H9 (cell line): ENCODE measurements around the gene ITPA. TPM values are rescaled to one million over a fixed set of nuclear protein-coding genes. Genes with fewer than 3 reads are reported as not detected.

Experiments
- DNase-seq: peaks from one replicate; pipeline ENCODE4 v3.0.0-alpha.2; 2017
- H2AFZ ChIP-seq: one replicate; pipeline ENCODE4 v1.6.1; 2013; ENCODE audit warnings: mild to moderate bottlenecking, low read length, control low read depth, moderate library complexity
- H2AK5ac ChIP-seq: 2 replicates; pipeline ENCODE4 v1.6.1; 2013; ENCODE audit warnings: low read length, control low read depth, mixed read lengths; ENCODE audit not compliant: insufficient read length
- H2BK120ac ChIP-seq: one replicate; pipeline ENCODE4 v1.6.1; 2013; ENCODE audit warnings: low read depth, mild to moderate bottlenecking, low read length, control low read depth, inconsistent platforms; ENCODE audit not compliant: poor library complexity, severe bottlenecking
- H2BK12ac ChIP-seq: 2 replicates; pipeline ENCODE4 v1.6.1; 2013; ENCODE audit warnings: low read length, control low read depth, mixed read lengths, low read depth; ENCODE audit not compliant: insufficient read length
- H2BK15ac ChIP-seq: 2 replicates; pipeline ENCODE4 v1.6.1; 2013; ENCODE audit warnings: low read depth, low read length, control low read depth
- H2BK20ac ChIP-seq: one replicate; pipeline ENCODE4 v1.6.1; 2013; ENCODE audit warnings: low read depth, mild to moderate bottlenecking, low read length, control low read depth, inconsistent platforms; ENCODE audit not compliant: poor library complexity, severe bottlenecking
- H2BK5ac ChIP-seq: 2 replicates; pipeline ENCODE4 v1.6.1; 2013; ENCODE audit warnings: low read length, control low read depth, mixed read lengths; ENCODE audit not compliant: insufficient read length
- H3K14ac ChIP-seq: 2 replicates; pipeline ENCODE4 v1.6.1; 2013; ENCODE audit warnings: low read length, control low read depth; ENCODE audit not compliant: insufficient read depth
- H3K18ac ChIP-seq: 2 replicates; pipeline ENCODE4 v1.6.1; 2013; ENCODE audit warnings: low read depth, mild to moderate bottlenecking, mixed read lengths, low read length, control low read depth; ENCODE audit not compliant: insufficient read length
- H3K23ac ChIP-seq: 2 replicates; pipeline ENCODE4 v1.6.1; 2013; ENCODE audit warnings: low read length, control low read depth, mixed read lengths, low read depth; ENCODE audit not compliant: insufficient read length
- H3K23me2 ChIP-seq: 2 replicates; pipeline ENCODE4 v1.6.1; 2013; ENCODE audit warnings: low read depth, mild to moderate bottlenecking, mixed read lengths, low read length, control low read depth; ENCODE audit not compliant: insufficient read length, poor library complexity, severe bottlenecking
- H3K27ac ChIP-seq: 2 replicates; pipeline ENCODE4 v1.5.1; 2013; ENCODE audit warnings: low read length, control low read depth, mixed read lengths, low read depth; ENCODE audit not compliant: insufficient read length
- H3K27me3 ChIP-seq: 2 replicates; pipeline ENCODE4 v1.6.1; 2013; ENCODE audit warnings: low read length, control low read depth, inconsistent platforms; ENCODE audit not compliant: insufficient read depth
- H3K4ac ChIP-seq: 2 replicates; pipeline ENCODE4 v1.6.1; 2013; ENCODE audit warnings: low read depth, mild to moderate bottlenecking, control low read depth, inconsistent platforms, low read length, moderate library complexity
- H3K4me1 ChIP-seq: 2 replicates; pipeline ENCODE4 v1.6.1; 2013; ENCODE audit warnings: low read length, control low read depth, inconsistent platforms; ENCODE audit not compliant: insufficient read depth
- H3K4me2 ChIP-seq: 2 replicates; pipeline ENCODE4 v1.6.1; 2013; ENCODE audit warnings: low read length, control low read depth, mixed read lengths; ENCODE audit not compliant: insufficient read length, insufficient read depth
- H3K56ac ChIP-seq: 2 replicates; pipeline ENCODE4 v1.6.1; 2013; ENCODE audit warnings: low read depth, mild to moderate bottlenecking, mixed read lengths, low read length, control low read depth; ENCODE audit not compliant: insufficient read length
- H3K79me1 ChIP-seq: 2 replicates; pipeline ENCODE4 v1.6.1; 2013; ENCODE audit warnings: low read depth, mild to moderate bottlenecking, moderate library complexity, low read length, control low read depth, inconsistent platforms; ENCODE audit not compliant: insufficient read depth, poor library complexity, severe bottlenecking
- H3K79me2 ChIP-seq: 2 replicates; pipeline ENCODE4 v1.6.1; 2013; ENCODE audit warnings: low read length, control low read depth, inconsistent platforms; ENCODE audit not compliant: insufficient read depth
- H3K9ac ChIP-seq: 2 replicates; pipeline ENCODE4 v1.6.1; 2013; ENCODE audit warnings: low read length, control low read depth, mixed read lengths; ENCODE audit not compliant: insufficient read length; ENCODE audit errors: extremely low read depth
- H3K9me3 ChIP-seq: one replicate; pipeline ENCODE4 v1.6.1; 2013; ENCODE audit warnings: low read depth, low read length, inconsistent platforms; ENCODE audit not compliant: control insufficient read depth
- H3T11ph ChIP-seq: one replicate; pipeline ENCODE4 v1.6.1; 2013; ENCODE audit warnings: mild to moderate bottlenecking, low read length, control low read depth, inconsistent platforms
- H4K20me1 ChIP-seq: one replicate; pipeline ENCODE4 v1.6.1; 2013; ENCODE audit not compliant: control insufficient read depth, insufficient read length, insufficient read depth
- H4K5ac ChIP-seq: 2 replicates; pipeline ENCODE4 v1.6.1; 2013; ENCODE audit warnings: low read depth, mild to moderate bottlenecking, mixed read lengths, low read length, control low read depth; ENCODE audit not compliant: insufficient read length
- H4K8ac ChIP-seq: replicated peaks from 2 replicates; pipeline ENCODE4 v1.6.1; 2013; ENCODE audit warnings: low read length, control low read depth, mixed read lengths, low read depth; ENCODE audit not compliant: insufficient read length
- H4K91ac ChIP-seq: 2 replicates; pipeline ENCODE4 v1.6.1; 2013; ENCODE audit warnings: low read depth, mild to moderate bottlenecking, moderate library complexity, mixed read lengths, low read length, control low read depth; ENCODE audit not compliant: insufficient read length
- H3K27ac Mint-ChIP-seq, 3 experiments: 2 replicates in 2 of 3; 3 replicates in 1 of 3; pipeline ENCODE4 v1.8.0; 2020 to 2021; ENCODE audit warnings: mixed read lengths in 3 of 3, mild to moderate bottlenecking in 1 of 3, moderate library complexity in 1 of 3
- H3K27me3 Mint-ChIP-seq: 2 replicates; pipeline ENCODE4 v1.8.0; 2021; ENCODE audit warnings: low read depth, mild to moderate bottlenecking, moderate library complexity, mixed read lengths
- H3K36me3 Mint-ChIP-seq, 3 experiments: 2 replicates in 2 of 3; 3 replicates in 1 of 3; pipeline ENCODE4 v1.8.0; 2020 to 2021; ENCODE audit warnings: low read depth in 3 of 3, mixed read lengths in 3 of 3; ENCODE audit not compliant: insufficient read depth in 1 of 3
- H3K4me1 Mint-ChIP-seq, 2 experiments: 2 replicates each; pipeline ENCODE4 v1.8.0; 2020; ENCODE audit warnings: mixed read lengths in 2 of 2
- H3K4me3 Mint-ChIP-seq, 2 experiments: 2 replicates in 1 of 2; 3 replicates in 1 of 2; pipeline ENCODE4 v1.8.0; 2020 to 2021; ENCODE audit warnings: mild to moderate bottlenecking in 2 of 2, mixed read lengths in 2 of 2, moderate library complexity in 1 of 2
- H3K9me3 Mint-ChIP-seq, 2 experiments: 2 replicates in 1 of 2; 3 replicates in 1 of 2; pipeline ENCODE4 v1.8.0; 2020; ENCODE audit warnings: mild to moderate bottlenecking in 2 of 2, mixed read lengths in 2 of 2, moderate library complexity in 1 of 2
- WGBS: extraction: QIAGEN DNeasy Blood & Tissue Kit; methylation state at CpG from one replicate; pipeline ENCODE4 v1.1.7; 2013; ENCODE audit warnings: missing lambda C conversion rate, low lambda C conversion rate, mixed read lengths; ENCODE audit not compliant: insufficient read length; ENCODE audit errors: extremely low coverage; 5-methylcytosine and 5-hydroxymethylcytosine counted together
- total RNA-seq: library from RNA; stranded (reverse); gene quantifications from 2 replicates; pipeline ENCODE4 v1.2.1, GENCODE V29; 2021
- TF ChIP-seq, protein P1 (sequence below): fragments of 200-600 bp; sonication (generic); conservative IDR thresholded peaks from 3 replicates; pipeline ENCODE4 v1.8.0; 2021; ENCODE audit warnings: antibody characterized with exemption, mild to moderate bottlenecking

ITPA gene
- total RNA-seq, 1 experiment from 2014 or later: 74.5 TPM

DNA sequence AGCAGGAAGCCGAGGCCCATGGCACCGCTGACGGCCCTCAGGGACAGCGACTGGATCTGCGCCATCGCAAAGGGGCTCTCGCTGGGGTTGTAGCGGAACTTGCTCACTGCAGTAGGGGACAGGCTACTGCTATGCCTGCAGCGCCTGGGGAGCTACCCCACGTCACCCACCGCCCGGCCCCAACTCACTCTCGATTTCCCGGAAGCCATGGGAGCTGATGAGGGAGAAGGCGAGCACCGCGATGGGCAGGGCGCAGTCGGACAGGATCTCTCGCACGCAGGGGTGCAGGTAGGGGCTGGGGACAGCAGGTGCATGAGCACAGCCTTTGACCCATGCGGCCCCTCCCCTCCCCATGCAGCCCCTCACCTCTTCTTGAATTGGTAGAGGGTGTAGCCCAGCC, 19.9 kb downstream of the ITPA start:
- Histone ChIP-seq H3K79me2 (no peaks in the 10 kb centered on the region), H3K9me3 (no peaks in the 10 kb centered on the region), H2BK20ac (no peak overlapping the region), H3K23ac (no peak overlapping the region), H4K91ac (no peak overlapping the region), H3K14ac (no peak overlapping the region), H2AK5ac (no peak overlapping the region), H2BK5ac (no peak overlapping the region), H4K20me1 (no peaks in the 10 kb centered on the region), H3K56ac (no peak overlapping the region), H3K4me1 (no peaks in the 10 kb centered on the region), H2BK120ac (no peak overlapping the region), H3K4me2 (no peak overlapping the region), H4K5ac (no peak overlapping the region), H3K4ac (no peak overlapping the region), H3K9ac (no peak overlapping the region), H2AFZ (no peak overlapping the region), H4K8ac (no peak overlapping the region), H3K18ac (no peak overlapping the region), H3T11ph (no peak overlapping the region), H2BK15ac (no peak overlapping the region), H3K27ac (no peak overlapping the region), H2BK12ac (no peak overlapping the region), H3K79me1 (no peaks in the 10 kb centered on the region), H3K27me3 (no peaks in the 10 kb centered on the region), H3K23me2 (no peaks in the 10 kb centered on the region)
- no peak for DNase-seq
- TF ChIP-seq, protein P1, sequence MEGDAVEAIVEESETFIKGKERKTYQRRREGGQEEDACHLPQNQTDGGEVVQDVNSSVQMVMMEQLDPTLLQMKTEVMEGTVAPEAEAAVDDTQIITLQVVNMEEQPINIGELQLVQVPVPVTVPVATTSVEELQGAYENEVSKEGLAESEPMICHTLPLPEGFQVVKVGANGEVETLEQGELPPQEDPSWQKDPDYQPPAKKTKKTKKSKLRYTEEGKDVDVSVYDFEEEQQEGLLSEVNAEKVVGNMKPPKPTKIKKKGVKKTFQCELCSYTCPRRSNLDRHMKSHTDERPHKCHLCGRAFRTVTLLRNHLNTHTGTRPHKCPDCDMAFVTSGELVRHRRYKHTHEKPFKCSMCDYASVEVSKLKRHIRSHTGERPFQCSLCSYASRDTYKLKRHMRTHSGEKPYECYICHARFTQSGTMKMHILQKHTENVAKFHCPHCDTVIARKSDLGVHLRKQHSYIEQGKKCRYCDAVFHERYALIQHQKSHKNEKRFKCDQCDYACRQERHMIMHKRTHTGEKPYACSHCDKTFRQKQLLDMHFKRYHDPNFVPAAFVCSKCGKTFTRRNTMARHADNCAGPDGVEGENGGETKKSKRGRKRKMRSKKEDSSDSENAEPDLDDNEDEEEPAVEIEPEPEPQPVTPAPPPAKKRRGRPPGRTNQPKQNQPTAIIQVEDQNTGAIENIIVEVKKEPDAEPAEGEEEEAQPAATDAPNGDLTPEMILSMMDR: no peak
- peaks cover 4 to 37% (median 8%) of the 10 kb centered on the region in 3 experiments; a peak in 4 of 7 replicates for H3K36me3 Mint-ChIP-seq
- no peaks in the 10 kb centered on the region for H3K9me3 Mint-ChIP-seq
- no peak overlapping the region for H3K4me3 Mint-ChIP-seq
- no peaks in the 10 kb centered on the region for H3K27me3 Mint-ChIP-seq
- no peaks in the 10 kb centered on the region for H3K4me1 Mint-ChIP-seq
- no peak overlapping the region for H3K27ac Mint-ChIP-seq
- WGBS: no CpG with 5 or more reads among the region's 22 CpGs
